Fibroblast of skin of right biceps (primary cell): ENCODE measurements around the gene SEZ6.

Experiments
- DNase-seq: peaks from one replicate; pipeline ENCODE4 v3.0.0-alpha.2; 2013

Gene SEZ6

GRCh38 chr17:29005936-29006511, at the start of gene SEZ6:
Gene SEZ6, minus strand, starts transcription at chr17:29006033. Its CDS starts 164 bp downstream, at chr17:29005869.
- DNase-seq: peak; percentile 69

DNA sequence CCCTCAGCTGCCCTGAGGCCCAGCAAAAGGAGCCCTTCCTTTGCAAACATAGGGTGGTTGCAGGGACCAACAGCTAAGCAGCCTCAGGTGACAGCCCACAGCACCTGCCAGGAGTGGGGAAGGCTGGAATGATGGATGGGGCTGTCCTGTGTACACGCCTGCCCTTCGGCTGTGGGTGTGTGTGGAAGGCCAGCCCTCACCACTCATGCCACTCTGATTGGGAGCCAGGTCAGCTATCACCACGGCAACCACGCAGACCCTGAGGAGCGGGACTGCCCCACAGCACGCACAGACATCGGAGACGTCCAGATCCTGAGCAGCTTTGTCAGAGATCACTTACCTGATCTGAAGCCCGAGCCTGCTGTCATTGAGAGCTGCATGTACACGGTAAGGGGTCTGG, 49.0 kb upstream of the SEZ6 start:
- no peak for DNase-seq

GRCh38 chr17:29051731-29052130, 45.9 kb upstream of the SEZ6 start:
- no peak for DNase-seq

DNA sequence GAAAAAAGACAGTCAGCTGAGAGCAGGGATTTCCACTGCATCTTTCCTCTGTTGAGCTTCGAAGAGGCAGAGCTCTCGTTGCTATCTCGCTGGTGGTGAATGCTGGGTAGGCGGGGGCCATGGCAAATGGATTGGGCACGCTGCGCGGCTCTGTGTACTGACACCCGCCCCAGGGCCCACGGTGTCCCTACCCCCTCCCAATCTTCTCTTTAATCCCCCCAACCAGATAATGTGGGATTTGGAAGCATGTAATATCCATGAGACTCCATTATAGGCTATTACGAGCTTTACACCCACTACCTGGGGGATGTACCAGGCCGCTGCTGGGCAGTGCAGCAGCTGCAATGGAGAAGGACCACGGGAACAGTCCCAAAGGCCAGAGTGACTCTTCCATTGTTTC, 45.4 kb upstream of the SEZ6 start:
- DNase-seq: no peak

DNA sequence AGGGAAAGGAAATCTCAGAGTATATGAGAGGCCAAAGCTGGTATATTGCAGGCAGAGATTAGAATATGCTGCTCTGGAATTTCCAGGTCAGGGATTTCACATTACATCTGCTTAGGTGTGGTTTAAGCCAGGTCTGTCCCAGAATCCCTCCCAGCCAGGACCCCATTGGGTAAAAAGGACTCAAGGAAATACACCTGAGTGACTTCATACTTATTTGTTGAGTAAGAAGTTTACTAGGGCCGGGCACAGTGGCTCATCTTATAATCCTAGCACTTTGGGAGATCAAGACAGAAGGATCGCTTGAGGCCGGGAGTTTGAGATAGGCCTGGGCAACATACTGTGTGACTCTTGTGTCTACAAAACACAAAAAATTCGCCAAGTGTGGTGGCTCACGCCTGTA, 44.3 kb upstream of the SEZ6 start:
- DNase-seq: no peak

DNA sequence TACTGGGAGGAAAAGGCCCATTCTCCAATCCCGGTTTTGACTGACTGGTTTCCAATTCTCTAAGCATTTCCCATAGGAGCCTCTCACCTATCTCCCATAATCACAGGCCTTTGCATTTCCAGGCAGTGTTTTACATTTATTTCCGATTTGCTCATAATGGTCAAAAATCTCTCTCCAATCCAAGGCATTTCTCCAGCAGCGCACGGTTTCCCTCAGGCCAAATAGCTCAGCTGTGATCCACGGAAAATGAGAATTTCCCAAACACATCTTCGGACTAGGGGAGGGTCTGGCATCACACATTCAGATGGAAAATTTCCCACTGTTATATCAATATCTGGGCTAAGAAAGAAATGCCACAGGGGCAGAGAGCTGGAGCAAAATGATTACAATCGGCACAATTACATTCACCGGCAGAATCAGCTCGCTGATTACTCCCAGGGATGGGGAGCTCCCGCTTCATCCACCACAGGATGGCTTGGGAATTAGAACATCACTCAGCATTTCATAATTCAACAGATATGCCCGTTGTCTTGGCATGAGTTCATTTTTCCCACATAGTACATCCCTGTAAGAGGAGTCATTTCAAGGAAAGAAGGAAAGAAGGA, 43.8 kb upstream of the SEZ6 start:
- no peak for DNase-seq

DNA sequence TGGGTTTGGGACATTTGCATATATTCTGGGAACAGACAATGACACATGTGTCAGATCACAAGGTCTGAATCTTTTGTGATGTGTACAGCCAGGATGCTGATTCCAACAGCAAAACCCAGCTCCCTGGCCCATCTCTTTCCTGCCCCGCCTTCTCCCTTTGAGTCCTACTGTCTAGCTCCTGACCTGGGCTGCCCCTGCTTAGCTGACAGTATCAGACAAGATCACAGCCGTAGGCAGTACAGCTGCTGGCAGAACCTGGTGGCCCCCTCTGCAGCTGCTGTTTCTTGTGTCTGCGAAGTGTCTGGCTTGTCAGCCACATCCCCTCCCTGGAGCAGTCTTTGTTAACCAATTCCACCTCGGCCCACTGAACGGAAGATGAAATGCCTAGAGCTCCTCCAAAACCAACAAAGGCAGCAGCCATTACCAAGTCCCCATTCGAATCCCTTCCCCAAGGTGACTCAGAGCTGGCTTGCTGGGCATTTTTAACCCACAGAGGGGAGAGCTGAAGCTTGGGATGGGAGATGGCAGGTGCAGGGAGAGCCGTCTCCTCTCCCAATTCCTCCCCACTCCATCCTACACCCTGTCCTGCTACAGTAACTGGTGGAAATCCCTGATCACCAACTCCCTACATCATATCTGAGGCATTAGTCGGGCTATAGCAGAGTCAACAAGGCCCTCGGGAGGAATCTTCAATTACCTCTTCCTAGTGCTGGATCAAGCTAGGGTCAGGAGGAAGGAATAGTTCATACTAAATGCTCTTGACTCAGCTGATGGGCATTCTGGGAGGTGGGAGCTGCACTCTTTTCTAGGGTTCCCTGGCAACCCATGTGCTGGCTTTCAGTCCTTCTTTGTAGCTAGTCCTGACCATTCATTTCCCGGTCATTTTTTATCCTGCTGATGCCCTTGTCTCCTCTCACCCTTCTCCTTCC, 42.9 kb upstream of the SEZ6 start:
- DNase-seq: peak; percentile 36

DNA sequence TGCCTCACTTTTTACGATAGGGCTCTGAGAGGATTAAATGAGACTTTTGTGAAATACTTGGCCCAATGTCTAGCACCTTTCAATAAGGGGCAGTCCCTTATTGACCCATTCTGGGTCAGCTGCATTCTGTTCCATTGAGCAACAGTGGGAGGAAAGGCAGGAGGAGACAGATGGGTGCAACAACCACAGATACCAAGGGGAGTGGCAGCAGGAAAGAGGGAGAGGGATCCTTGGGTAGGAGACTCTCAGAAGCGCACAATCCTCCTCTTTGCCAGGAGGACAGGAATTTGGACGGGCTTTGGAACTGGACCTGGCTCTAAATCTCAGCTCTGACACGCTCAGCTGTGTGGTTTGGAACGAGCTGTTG, 40.6 kb upstream of the SEZ6 start:
- no peak for DNase-seq

GRCh38 chr17:29045734-29046472, 40.1 kb upstream of the SEZ6 start:
- no peak for DNase-seq

- DNase-seq: no peak
These were observed 39.2 kb upstream of the SEZ6 start for GRCh38 chr17:29045026-29045425.

DNA sequence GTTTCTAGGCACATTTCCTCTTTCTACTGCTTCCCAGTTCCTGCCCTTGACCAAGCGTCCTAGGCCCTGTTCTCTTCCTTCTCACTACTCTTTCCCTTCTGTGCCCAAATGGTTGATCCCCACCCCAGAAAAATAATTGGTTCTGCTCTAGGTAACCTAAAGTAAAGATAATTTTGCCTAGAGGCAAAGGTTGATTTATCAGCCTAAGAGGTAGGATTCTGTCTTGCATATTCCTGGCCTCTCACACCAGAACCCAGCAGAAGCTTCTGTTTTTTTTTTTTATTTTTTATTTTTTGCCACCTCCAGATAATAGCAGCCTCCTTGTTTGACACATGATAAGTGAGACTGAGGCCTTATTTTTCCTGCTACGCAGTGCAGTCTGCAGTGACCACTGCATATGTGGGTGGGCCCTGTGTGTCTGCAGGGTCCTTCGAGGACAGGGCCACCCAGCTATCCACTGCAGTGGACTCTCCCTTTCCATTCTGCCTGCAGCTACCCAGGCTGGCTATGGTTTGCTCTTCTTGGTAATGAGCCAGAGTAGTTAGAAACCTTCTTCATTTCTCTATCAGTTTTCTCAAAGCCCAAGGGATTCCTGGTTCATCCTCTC, 37.8 kb upstream of the SEZ6 start:
- DNase-seq: no peak

DNA sequence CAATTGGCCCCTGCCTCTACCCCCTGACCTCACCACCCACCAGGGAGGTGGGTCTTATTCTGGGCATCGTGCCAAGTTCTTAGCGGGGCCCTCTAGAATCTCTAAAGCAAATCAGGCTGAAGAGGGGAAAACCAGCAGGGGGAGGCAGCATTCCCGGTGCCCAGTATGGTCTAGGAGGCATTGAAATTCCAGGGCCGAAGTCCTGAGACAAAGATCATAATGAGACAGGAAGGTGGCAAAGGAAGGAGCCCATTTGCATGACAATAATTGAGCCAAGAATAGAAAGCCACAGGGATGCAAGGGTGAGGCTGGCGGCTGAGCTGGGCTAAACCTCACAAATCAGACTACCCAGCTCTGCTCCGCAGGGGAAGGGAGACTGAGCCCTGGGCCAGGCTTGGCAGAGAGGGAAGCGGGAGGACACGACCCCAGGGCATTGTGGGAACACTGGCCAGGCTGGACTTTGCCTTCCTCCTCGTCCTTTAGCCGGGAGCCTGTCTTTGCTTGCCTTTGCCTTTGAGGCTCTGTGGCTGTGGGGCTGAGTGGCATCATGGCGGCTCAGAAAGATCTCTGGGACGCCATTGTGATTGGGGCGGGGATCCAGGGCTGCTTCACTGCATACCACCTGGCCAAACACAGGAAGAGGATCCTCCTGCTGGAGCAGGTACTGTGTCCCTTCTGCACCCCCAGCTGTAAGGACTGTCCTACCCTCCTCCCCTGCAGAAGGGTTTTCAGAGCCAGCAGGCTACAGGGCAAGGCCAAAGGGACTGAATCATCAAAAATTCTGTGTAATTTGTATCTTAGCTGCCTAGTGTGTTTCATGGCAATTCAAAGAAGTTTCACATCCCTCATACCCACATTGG, 37.1 kb upstream of the SEZ6 start, which contains the start of gene PIPOX:
Gene PIPOX, plus strand, starts transcription at position 463 of the 860 bp plus-strand sequence. Its CDS starts 85 bp downstream, at position 548.
- DNase-seq: peak; percentile 39

- no peak for DNase-seq
These were observed 36.3 kb upstream of the SEZ6 start for GRCh38 chr17:29042026-29042678.

- DNase-seq: no peak
These were observed 35.7 kb upstream of the SEZ6 start for GRCh38 chr17:29041571-29041970.

DNA sequence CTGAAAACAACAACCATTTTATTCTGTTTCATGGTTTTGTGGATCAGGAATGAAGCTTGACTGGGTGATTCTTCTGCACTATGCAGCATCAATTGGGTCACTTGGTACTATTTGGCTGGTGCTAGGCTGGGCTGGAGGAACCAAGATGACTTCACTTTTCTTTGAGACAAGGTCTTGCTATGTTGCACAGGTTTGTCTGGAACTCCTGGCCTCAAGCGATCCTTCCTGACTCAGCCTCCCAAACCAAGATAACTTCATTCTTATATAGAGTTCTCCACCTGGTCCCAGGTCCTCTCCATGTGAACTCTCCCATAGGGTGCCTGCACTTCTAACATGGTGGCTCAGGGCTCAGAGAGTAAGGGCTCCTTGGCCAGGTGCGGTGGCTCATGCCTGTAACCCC, 35.3 kb upstream of the SEZ6 start:
- DNase-seq: no peak

DNA sequence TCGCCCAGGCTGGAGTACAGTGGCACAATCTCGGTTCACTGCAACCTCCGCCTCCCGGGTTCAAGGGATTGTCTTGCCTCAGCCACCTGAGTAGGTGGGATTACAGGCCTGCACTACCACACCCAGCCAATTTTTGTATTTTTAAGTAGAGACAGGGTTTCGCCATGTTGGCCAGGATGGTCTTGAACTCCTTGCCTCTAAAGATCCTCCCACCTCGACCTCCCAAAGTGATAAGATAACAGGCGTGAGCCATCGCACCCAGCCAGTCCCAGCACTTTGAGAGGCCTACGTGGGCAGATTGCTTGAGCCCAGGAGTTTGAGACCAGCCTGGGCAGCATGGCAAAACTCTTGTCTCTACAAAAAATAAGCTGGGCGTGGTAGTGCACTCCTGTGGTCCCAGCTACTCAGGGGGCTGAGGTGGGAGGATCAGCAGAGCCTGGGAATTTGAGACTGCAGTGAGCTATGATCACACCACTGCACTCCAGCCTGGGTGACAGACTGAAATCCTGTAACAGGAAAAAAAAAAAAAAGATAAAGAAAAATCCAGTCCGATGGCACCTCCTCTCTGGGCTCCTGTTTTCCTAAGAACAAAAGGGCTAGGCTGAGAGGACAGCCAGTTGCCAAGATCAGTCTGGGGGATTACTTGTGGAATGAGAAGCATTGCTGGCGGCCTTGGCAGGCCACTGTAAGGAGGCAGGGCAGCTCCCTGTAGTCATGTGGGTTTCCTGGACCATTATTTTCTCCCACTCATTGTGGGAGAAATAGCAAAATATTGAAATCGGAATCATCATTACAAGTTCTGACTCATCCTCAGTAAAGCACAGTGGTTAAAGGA, 34.1 kb upstream of the SEZ6 start:
- DNase-seq: peak; percentile 91

GRCh38 chr17:29038085-29038795, 32.4 kb upstream of the SEZ6 start:
- no peak for DNase-seq

DNA sequence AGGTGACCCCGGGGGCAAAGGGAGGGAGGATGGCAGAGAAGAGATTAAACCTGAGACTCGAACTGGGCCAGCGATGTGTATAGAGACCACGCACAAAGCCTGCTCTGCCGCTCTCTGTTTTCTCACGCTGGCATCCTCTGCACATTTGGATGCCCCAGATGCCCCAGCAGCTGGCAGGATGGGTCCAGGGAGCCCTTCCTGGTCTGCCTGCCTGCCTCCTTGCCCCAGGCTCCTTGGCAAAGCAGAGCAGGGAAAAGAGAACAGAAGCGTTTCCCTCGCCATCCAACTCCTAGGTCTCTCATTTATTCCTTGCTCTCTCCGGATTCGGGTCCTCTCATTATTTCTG, 31.9 kb upstream of the SEZ6 start:
- DNase-seq: no peak

- DNase-seq: no peak
These were observed 30.8 kb upstream of the SEZ6 start for GRCh38 chr17:29036584-29036983.

GRCh38 chr17:29034510-29034909, 28.7 kb upstream of the SEZ6 start:
- DNase-seq: no peak
